Lung (tissue), 12 donors: ENCODE results near the gene MECP2. TPM values are rescaled to one million over a fixed set of nuclear protein-coding genes. Genes with fewer than 3 reads are reported as not detected.
"Not testable (repeated sequence)": the region's sequence is repeated elsewhere in the genome, so short reads cannot be mapped to it uniquely, and the experiment has no call there.

Experiments used
- ATAC-seq: fragments of 200-7000 bp; cut with Tn5 transposase; one replicate; pipeline ENCODE4 v1.9.1; 2020; ENCODE audit warnings: moderate number of reproducible peaks; ENCODE audit not compliant: insufficient read depth, low FRiP score
- DNase-seq, 3 donors: peaks; one replicate each; pipeline ENCODE4 v3.0.0-alpha.2; 2013 to 2017
- H3K27ac ChIP-seq, 2 donors: one replicate each; pipeline ENCODE4 v1.5.1; 2013; ENCODE audit warnings: mild to moderate bottlenecking in 2 of 2, moderate library complexity in 2 of 2, control low read depth in 1 of 2, inconsistent platforms in 1 of 2, low read depth in 1 of 2, low read length in 1 of 2
- H3K27me3 ChIP-seq, 3 donors: one replicate each; pipeline ENCODE4 v1.5.1; 2013; ENCODE audit warnings: low read length in 2 of 3; ENCODE audit not compliant: control insufficient read depth in 3 of 3, insufficient read depth in 3 of 3
- H3K36me3 ChIP-seq, 4 donors: one replicate each; pipeline ENCODE4 v1.5.1; 2013; ENCODE audit warnings: low read length in 4 of 4, mild to moderate bottlenecking in 1 of 4, moderate library complexity in 1 of 4; ENCODE audit not compliant: control insufficient read depth in 4 of 4, insufficient read depth in 4 of 4
- H3K4me1 ChIP-seq, 5 donors: one replicate each; pipeline ENCODE4 v1.5.1; 2013; ENCODE audit warnings: low read length in 5 of 5, mild to moderate bottlenecking in 2 of 5, moderate library complexity in 1 of 5; ENCODE audit not compliant: control insufficient read depth in 5 of 5, insufficient read depth in 5 of 5
- H3K4me3 ChIP-seq: one replicate; pipeline ENCODE4 v1.5.1; 2013; ENCODE audit warnings: mild to moderate bottlenecking, control low read depth, moderate library complexity
- H3K9ac ChIP-seq, 2 donors: one replicate each; pipeline ENCODE4 v1.5.1; 2013; ENCODE audit warnings: low read length in 2 of 2, control low read depth in 1 of 2; ENCODE audit not compliant: insufficient read depth in 1 of 2
- H3K9me3 ChIP-seq, 4 donors: one replicate each; pipeline ENCODE4 v1.5.1; 2013; ENCODE audit warnings: low read length in 3 of 4, mild to moderate bottlenecking in 1 of 4, moderate library complexity in 1 of 4; ENCODE audit not compliant: control insufficient read depth in 4 of 4, insufficient read depth in 3 of 4
- WGBS, 2 donors: extraction: QIAGEN DNeasy Blood & Tissue Kit; methylation state at CpG; one replicate each; pipeline ENCODE4 v1.1.7; 2013; 5-methylcytosine and 5-hydroxymethylcytosine counted together
- polyA plus RNA-seq, 2 donors: library from polyadenylated mRNA; stranded (reverse); fragments of 200-250 nt; gene quantifications; one replicate each; pipeline ENCODE4 v1.2.1, GENCODE V29; 2013
- total RNA-seq, 2 donors: library from RNA; depleted of rRNA in 1 of 2; stranded (reverse); fragments of >200 nt in 1 of 2; gene quantifications; one replicate each; pipeline ENCODE4 v1.2.1, GENCODE V29; 2014 to 2021
- TF ChIP-seq, protein P1 (sequence below): IDR thresholded peaks from 2 replicates; pipeline ENCODE4 v1.5.1; 2012; ENCODE audit warnings: mild to moderate bottlenecking; ENCODE audit errors: control extremely low read depth, extremely low read depth
- donor health status: control.
- donor health status: control.
- donor health status: Bipolar disorder and iron deficiency.
- donor health status: healthy.
- donor health status: DM: yes; HTN: yes; CAD: no.

The MECP2 gene
- total and polyA plus RNA-seq, 4 donors = 20.4 to 62.9 (median 38.9) TPM

- DNase-seq = no peak
- Histone ChIP-seq H3K27ac (no peak overlapping the region), H3K9me3 (peaks cover 0 to 2% (median 1%) of the 10 kb centered on the region in 4 donors), H3K4me3 (no peak overlapping the region), H3K9ac (no peak overlapping the region), H3K4me1 (no peaks in the 10 kb centered on the region), H3K27me3 (peaks cover 0 to 7% (median 0%) of the 10 kb centered on the region in 3 donors), H3K36me3 (no peaks in the 10 kb centered on the region)
- 49 to 77% methylated on average over 12 of the region's 12 CpGs for WGBS, 2 donors
- TF ChIP-seq, protein P1, sequence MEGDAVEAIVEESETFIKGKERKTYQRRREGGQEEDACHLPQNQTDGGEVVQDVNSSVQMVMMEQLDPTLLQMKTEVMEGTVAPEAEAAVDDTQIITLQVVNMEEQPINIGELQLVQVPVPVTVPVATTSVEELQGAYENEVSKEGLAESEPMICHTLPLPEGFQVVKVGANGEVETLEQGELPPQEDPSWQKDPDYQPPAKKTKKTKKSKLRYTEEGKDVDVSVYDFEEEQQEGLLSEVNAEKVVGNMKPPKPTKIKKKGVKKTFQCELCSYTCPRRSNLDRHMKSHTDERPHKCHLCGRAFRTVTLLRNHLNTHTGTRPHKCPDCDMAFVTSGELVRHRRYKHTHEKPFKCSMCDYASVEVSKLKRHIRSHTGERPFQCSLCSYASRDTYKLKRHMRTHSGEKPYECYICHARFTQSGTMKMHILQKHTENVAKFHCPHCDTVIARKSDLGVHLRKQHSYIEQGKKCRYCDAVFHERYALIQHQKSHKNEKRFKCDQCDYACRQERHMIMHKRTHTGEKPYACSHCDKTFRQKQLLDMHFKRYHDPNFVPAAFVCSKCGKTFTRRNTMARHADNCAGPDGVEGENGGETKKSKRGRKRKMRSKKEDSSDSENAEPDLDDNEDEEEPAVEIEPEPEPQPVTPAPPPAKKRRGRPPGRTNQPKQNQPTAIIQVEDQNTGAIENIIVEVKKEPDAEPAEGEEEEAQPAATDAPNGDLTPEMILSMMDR = no peak
- no peak for ATAC-seq
These were observed 114.2 kb downstream of the MECP2 start for GRCh38 chrX:153983321-153983801.

DNA sequence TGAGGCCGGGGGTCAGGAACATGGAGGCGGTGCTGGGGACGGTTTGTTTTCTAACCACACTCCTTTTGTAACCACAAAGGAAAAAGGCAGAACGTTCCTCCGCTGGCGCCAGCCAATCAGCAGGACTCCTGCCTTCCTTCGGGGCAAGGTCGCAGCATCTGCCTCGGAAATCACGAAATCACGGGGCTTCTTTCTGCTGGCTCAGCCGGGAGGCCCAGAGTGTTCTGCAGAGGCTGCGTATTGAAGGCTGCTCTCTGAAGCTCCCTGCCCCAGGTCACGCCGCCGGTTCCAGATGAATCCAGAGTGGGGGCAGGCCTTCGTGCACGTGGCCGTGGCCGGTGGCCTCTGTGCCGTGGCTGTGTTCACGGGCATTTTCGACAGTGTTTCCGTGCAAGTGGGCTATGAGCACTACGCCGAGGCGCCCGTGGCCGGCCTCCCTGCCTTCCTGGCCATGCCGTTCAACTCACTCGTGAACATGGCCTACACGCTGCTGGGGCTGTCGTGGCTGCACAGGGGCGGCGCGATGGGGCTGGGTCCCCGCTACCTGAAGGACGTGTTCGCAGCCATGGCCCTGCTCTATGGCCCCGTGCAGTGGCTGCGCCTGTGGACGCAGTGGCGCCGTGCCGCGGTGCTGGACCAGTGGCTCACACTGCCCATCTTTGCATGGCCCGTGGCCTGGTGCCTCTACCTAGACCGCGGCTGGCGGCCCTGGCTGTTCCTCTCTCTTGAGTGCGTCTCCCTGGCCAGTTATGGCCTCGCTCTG is 115.6 kb downstream of the MECP2 start:
- H3K27ac ChIP-seq = no peak overlapping the region
- no peaks in the 10 kb centered on the region for H3K36me3 ChIP-seq
- peaks cover 0 to 7% (median 0%) of the 10 kb centered on the region in 3 donors for H3K27me3 ChIP-seq
- 48 to 81% methylated on average over 39 to 52 of the region's 52 CpGs for WGBS, 2 donors
- H3K4me3 ChIP-seq = no peak overlapping the region
- H3K4me1 ChIP-seq = no peaks in the 10 kb centered on the region
- ATAC-seq (peak; percentile 24), DNase-seq (no peak)
- H3K9ac ChIP-seq = no peak overlapping the region
- TF ChIP-seq, protein P1 = no peak
- H3K9me3 ChIP-seq = peaks cover 0 to 2% (median 1%) of the 10 kb centered on the region in 4 donors

- WGBS, 2 donors = 74 to 80% methylated on average over 3 to 7 of the region's 7 CpGs
These were observed 116.3 kb downstream of the MECP2 start for GRCh38 chrX:153981231-153981630.

DNA sequence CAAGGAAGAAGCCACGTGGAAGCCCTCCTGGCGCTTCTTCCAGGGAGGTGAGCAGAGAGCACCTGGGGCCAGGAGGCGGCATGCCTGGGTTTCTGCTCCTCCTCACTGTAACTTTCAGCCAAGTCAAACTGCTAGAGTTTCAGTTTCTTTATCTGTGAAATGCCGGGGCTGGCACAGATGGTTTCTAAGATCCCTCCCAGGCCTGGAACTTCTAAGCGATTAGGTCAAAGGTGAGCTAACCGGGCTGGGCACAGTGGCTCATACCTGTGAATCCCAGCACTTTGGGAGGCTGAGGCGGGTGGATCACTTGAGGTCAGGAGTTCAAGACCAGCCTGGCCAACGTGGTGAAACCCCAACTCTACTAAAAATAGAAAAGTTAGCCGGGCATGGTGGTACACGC is 117.1 kb downstream of the MECP2 start:
- DNase-seq, H3K9me3 ChIP-seq, H3K27me3 ChIP-seq, ATAC-seq, H3K36me3 ChIP-seq, H3K4me3 ChIP-seq, H3K9ac ChIP-seq, H3K27ac ChIP-seq, H3K4me1 ChIP-seq: not testable (repeated sequence)
- WGBS, 2 donors = 67 to 77% methylated on average over 7 to 9 of the region's 10 CpGs

More at GRCh38 chrX:153981231-153981630, 116.3 kb downstream of the MECP2 start:
- ATAC-seq (no peak), DNase-seq (no peak)
- H3K9me3 ChIP-seq = peaks cover 0 to 2% (median 0%) of the 10 kb centered on the region in 4 donors
- no peaks in the 10 kb centered on the region for H3K36me3 ChIP-seq
- no peak overlapping the region for H3K27ac ChIP-seq
- H3K9ac ChIP-seq = no peak overlapping the region
- TF ChIP-seq, protein P1 = no peak
- no peak overlapping the region for H3K4me3 ChIP-seq
- H3K4me1 ChIP-seq = no peaks in the 10 kb centered on the region
- peaks cover 0 to 7% (median 0%) of the 10 kb centered on the region in 3 donors for H3K27me3 ChIP-seq
